Stimulated activated CD8-positive, alpha-beta memory T cell treated with anti-CD3 and anti-CD28 coated beads, Interleukin-15, amount 100 ng/mL, for 24 hours (primary cell): ENCODE results near the gene MAFG.

Source experiments
- DNase-seq: peaks from one replicate; pipeline ENCODE4 v3.0.0-alpha.2; 2020; ENCODE audit warnings: low read depth

MAFG gene

GRCh38 chr17:81898029-81898866, 29.3 kb downstream of the MAFG start:
- DNase-seq, result no peak

DNA sequence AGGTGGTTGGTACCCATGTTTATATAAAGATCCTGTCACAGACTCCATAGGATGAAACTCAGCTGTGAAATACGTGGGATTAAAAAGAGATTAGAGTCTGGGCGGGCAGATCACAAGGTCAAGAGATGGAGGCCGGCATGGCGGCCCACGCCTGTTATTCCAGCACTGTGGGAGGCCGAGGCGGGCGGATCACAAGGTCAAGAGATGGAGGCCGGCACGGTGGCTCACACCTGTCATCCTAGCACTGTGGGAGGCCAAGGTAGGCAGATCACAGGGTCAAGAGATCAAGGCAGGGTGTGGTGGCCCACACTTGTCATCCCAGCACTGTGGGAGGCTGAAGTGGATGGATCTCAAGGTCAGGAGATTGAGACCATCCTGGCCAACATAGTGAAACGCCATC, 32.1 kb downstream of the MAFG start:
- no peak for DNase-seq

DNA sequence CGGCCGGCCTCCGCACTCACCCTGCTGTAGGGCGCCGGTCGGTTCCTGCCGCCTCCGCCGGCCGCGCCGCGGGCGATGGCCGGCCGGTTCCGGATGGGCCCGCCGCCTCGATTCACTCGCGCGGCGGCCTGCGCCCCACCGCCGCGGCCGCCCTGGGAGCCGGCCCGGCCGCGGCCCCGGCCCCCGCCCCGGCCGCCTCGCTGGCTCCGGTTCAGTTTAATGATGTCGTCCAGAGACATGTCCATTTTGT, 36.3 kb downstream of the MAFG start:
- no peak for DNase-seq

- DNase-seq, result no peak
Observed at GRCh38 chr17:81890447-81891302, 36.9 kb downstream of the MAFG start.

DNA sequence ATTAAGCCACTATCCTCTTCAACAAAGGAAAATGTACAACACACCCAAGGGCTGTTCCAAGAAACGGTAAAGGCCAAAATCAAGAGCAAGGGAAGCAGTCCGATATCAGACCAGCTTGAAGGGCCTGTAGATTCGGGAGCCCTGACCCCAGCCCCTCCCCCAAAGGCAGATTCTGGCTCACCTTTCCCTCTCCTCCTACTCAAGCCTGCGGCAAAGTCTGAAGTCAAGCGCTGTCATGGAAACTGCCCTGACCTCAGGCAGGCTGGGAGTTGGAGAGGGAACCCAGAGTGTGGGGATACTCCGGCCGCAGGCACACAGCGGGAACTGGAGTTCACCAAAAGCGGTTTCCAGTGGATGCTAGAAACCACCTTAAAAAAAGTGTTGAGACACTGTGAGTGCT, 37.9 kb downstream of the MAFG start:
- DNase-seq, result no peak

DNA sequence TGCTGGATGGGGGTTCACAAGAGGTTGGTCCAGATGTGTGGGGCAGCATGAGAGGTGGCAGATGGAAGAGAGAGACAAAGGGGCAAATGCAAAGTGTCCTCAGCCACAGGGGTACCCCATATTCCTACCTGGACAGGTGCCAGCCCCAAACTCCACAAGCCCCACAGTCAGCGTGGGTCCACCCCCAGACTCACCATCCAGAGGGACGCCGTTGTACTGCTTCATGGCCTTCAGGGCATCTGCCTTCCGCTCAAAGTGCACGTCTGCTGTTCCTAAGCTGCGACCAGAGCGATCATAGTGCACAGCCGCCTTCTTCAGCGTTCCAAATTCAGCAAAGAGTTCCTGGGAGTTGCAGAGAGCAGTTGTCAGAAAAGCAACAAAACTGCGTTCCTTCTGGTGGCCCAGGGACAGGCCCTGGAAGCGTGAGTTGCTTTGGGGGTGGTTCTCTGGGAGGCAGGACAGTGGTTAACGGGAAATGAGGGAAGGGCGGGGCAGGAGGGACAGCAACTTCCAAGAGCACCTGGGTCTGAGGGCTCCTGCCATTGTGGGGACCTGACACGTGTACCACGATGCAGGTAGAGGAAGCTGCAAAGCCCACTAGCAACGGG, 38.4 kb downstream of the MAFG start:
- no peak for DNase-seq

DNA sequence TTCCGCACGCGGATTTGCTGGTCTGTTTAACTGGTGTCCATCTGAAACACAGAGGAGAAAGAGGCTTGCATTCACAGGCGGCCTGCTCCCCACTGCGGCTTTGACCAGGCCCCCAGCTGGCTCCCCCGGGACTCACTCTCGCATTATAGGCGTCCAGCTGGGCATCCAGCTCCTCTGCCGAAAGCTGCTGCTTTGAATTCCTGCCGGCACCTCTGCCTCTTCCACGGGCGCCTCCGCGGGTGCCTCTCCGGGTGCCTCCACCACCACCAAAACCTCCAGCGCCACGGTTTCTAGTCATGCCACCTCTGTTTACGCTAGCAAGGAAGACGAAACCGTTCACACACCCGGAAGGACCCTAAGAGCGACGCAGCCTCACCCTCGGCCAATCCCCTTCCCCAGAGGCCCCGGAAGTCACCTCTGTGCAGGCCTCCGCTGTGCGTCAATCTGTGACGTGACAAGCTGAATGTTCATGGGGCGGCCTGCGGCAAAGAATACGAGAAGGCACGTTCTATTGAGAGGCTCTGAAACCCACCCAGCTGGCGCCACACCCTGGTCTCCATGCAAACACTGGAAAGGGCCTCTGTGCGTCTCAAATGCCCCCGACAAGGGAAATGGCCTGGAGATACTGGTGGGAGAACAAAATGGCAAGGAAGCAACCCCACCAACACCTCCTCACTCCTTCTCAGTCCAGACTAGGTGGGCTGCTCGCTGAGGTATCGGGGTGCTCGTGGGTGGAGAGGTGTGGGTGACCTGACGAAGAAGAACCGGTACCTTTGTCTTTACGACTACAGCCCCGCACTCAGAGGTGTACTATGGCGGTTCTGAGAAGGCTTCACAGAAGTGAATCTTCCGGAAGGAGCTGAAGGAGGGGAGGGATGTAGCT, 39.2 kb downstream of the MAFG start:
- DNase-seq, result no peak

DNA sequence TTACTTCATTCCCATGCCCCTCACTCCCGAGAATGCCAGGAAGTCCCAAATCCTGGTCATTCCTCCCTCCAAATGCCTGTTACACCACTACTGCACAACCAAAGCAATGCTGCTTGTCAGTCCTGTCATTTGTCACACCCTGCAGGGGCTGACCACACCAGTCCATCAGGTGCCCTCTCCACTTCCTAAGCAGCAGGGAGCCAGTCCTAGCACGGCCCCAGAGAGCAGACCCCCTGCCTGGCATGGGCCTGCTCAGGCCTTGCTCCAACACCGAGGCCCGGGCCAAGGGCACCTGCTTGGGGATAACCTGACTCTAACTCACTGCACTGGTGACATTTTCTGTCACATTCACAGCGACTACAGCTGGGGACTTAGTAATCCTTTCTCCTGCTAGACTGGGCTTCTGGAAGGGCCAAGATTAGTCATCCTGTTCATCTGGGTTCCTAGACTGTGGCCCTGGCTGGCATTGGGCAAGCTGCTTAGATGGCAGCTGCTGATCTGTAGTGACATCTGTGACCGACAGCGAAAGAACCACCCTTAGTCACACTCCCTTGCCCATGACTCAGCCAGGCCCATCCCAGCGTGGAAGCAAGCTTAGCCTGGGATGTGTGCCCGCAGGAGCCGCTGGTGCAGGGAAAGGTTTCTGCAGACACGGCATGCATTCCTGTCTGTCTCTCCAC, 41.5 kb downstream of the MAFG start:
- DNase-seq, result no peak

DNA sequence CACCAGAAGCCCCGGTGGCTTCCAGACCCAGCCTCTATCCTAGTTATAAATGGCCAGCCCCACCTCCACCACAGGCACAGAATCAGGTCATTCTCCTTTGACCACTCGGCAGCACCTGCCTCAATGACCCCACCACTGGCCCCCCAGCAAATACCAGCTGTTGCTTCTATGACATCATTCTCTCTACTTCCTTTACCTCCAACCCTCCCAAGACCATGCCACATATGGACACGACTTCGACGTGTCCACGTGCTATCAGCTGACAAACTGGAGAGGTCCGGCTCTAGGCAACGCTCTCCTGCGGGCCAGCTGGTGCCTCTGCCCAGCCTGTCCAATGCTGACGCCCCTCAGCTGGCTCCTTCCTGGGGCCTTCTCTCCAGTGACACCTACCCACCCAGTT, 42.1 kb downstream of the MAFG start:
- no peak for DNase-seq

DNA sequence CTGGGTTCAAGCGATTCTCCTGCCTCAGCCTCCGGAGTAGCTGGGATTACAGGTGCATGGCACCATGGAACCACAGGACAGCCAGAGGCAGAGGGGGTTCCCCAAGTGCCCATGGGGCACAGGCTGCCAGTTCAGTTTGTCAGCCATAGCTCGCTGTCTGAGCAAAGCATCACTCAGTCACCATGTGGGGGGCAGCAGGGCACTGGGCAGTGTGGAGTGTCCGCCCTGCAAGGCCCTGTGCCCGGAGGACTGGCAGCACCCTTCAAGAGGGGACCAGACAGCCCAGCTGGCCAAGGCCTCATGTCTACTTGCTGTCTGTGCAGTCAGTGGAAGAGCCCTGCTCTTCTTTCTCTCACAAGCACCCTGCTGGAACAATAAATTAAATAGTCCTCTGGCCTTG, 42.6 kb downstream of the MAFG start:
- no peak for DNase-seq

- no peak for DNase-seq
Observed at GRCh38 chr17:81884520-81884919, 43.0 kb downstream of the MAFG start.

DNA sequence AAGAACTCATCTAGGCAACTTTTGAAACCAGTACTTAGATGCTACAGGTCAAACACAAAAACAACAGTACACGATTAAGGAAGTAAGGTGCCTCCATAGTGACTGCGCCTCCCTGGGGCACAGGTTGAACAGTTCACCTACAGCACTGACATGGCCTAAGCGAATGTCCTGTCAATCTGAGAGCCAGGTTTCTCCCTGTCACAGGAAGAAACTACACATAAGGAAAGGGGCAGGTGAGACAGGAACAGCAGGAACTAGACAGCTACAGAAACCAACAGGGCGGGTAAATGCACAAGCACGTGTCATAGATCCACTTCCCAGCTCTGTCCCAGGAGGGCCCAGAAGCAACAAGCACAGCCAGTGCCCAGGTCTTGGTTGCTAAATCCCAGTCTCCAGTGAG, 48.4 kb downstream of the MAFG start:
- no peak for DNase-seq

DNA sequence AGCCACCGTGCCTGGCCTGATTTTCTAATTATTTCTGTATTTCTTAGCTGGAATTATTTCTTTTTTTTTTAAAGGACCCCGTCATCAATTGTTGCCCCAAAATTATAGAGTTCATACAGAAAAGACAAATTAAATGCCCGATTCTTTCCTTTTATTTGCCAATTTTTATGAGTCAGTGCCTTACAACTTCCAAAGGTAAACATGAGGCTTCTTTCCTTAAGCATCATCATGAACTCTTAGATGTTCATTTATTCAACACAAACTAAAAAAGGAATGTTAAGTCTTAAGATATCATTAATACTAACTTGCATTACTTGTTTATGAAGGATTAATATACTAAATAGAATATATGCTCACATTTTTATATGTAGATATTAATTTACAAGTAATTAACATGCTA, 49.2 kb downstream of the MAFG start:
- DNase-seq, result no peak

- DNase-seq, result no peak
Observed at GRCh38 chr17:81877569-81877968, 50.0 kb downstream of the MAFG start.

DNA sequence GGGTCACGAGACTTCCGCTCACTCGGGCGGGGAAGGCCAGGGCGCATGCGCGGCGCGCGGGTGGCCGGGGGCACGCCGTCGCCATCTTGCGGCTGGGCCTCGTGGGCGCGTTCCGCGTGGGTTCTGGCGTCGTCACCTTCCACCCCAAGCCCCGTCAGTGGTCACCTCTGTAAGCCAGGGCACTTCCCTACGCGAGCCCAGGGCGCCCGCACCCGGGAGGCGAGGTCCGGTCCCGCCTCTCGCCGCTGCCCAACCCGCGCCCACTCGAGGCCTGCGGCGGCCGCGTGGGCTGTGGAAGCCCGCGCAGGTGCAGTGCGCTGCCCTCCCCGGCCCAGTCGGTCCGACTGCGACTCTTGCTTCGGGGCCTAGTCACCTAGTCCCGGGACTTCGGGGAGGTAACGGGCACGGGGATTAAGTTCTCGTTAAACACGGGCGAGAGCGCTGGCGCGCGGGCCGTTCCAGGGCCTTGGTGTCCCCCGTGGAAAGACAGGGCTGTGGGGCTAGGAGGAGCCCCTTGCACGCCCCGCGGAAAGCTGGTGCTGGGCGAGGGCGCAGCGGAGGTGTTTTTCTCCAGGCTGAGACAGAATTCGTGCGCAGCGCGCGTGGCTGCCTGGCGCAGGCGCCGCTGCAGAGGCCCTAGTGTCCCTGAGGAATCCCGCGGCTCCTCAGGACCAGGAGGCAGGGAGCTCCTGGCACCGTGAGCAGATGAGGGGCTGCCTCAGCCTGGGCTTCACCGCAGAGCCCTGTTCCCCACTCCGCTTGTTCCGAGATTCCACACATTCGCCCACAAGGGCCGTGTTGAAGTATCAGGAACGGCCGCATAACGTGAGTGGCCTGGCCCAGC, 55.9 kb downstream of the MAFG start:
- DNase-seq, result peak; percentile 94

DNA sequence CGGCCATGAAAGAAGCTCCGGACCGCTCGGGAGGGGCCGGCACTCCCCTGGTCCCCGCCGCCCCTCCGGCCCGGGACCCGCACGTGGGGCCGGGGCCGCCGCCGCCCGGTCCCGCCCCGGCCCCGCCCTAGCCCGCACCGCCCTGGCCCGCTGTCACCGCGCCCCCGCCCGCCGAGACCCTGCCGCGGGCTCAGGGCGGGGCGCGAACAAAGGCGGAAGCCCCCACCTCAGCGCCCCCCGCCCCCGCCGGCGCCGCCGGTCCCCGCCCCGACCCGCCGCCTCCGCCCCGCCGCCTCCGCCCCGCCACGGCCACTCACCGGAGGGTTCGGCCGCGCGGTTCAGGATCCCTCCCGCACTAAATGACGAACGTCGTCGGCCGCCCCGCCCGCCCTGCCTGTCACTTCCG, 56.6 kb downstream of the MAFG start, which contains the start of gene ARHGDIA:
TSS of gene ARHGDIA (minus strand) at position 357 of the 406 bp plus-strand sequence. CDS start 1,407 bp downstream, outside the sequence.
- DNase-seq, result no peak

DNA sequence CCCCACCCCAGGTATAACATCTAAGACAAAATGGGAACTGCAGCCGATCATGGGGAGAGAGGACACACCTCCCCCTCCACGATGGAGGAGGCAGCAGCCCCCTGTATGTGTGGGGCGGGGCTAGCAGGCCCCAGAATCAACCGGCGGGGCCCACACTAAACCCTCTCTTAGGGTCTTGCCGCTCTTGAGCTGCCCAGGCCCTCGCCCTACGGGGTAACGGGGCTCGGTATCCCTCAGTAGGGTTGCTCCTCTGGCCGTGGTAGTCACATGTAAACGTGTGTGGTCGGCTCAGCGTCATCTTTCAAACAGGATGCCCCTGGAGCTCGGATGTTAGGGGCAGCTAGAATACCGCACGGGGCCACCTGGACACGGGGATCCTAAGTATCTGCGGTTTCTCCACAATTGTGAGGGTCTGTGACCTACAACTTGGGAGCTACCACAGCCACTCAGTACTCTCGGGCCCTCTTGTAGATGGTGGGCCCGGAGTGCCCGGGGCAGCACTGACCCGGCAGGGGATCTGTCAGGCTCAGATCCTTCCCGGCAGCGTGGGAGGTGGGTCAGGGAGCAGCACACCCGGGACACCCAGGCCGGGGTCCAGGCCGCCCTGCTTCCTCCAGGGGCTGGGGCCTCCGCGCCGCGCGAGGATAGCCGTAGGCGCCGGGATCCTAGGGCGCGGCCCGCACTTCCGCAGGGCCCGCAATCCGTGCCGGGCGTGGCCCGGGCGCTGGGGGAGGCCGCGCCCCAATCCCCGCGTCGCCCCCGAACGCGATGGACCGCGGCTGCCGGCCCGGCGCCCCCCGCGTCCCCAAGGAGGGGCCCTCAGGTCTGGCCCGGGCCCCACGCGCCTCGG, 57.2 kb downstream of the MAFG start:
- DNase-seq, result peak; percentile 29

GRCh38 chr17:81869221-81870130, 58.1 kb downstream of the MAFG start:
- peak; percentile 41 for DNase-seq
